HG03457 (cell line): ENCODE data around the gene JMJD6.
"Not testable (repeated sequence)": the region's sequence is repeated elsewhere in the genome, so short reads cannot be mapped to it uniquely, and the experiment has no call there.

Source experiments
- ATAC-seq: cut with Tn5 transposase; IDR thresholded peaks from one replicate; pipeline ENCODE4 v1.9.1; 2021; ENCODE audit warnings: moderate number of reproducible peaks; ENCODE audit not compliant: unreplicated experiment

JMJD6 gene

DNA sequence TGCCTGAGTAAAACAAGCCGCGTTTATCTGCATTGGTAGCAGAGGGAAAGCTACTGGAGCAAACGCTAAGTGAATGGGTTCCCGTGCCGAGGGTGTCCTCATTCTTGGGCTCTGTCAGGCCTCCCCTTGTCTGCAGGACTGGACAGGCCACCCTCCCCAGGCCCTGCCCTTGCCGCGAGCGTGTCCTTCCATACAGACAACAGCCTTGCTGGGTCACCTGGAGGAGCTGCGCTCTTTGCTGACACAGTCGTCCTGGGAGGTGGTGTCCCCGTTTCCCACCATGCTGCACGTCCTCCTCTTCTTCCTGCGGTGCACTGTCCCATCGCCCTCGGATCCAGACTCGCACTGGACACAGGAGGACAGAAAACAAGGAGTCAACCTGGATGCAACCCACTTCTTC, 7.9 kb downstream of the JMJD6 start:
- no peak for ATAC-seq

DNA sequence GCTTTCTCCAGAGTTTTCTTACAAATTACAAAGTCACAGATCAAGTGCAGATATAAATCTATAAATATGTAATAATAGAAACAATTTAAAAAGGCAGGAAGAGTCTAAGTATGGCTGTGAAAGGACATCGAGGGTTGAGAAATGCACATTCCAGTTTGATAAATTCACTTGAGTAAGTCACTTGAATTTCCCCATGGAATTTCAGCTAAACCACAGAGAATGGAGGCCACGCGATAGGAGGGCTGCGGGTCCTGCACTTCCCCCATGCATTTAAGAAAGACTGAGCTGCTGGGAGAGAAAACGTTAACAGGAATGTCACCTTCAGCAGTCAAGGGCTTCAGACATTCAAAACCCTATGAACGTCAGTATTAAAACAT, 9.6 kb downstream of the JMJD6 start:
- no peak for ATAC-seq

DNA sequence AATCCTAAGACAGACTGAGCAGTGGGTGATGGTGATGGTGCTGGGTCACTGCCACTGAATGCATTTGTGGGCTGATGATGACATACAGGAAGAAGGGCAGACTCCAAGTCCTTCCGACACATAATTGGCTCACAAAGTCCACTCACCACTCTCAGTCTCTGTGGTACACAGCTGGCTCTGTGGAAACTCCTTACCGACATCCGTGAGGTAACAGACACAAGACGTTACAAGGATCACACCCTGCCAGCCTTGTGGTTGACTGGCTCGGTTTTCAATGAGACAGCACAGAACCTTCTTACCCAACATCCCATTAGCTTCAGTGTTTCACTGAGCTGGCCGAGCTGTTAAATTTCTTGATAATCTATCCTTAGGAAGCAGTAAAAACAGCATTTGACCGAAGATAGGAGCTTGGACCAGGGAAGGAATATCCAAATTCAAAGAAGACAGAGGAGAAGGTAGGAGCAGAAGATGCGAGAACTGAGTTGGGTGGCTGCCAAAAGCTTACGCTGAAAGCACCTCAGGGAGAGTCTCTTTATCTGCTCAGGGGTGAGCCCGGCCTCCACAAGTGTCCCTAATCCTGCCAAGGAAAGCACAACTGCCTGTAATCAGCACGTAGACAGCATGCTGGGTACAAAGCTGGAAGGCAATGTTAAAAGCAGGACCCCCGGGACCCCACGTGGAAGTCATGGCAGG, 10.1 kb downstream of the JMJD6 start:
- ATAC-seq: no peak

DNA sequence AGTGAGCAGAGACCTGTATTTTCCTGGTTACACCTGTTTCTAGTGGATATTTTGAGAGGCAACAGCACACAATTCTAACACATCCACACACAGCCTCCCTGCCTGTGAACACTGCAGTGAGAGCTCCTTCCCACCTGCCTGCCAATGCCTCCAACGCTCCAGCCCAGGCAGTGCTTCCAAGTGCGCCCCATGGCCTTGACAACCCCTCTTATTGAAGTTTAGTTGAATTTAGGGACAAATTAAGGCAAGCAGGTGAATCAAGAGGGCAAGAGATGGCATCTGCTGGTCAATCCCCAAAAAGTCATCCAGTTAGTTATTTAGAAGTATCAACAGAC, 10.9 kb downstream of the JMJD6 start:
- ATAC-seq: no peak

DNA sequence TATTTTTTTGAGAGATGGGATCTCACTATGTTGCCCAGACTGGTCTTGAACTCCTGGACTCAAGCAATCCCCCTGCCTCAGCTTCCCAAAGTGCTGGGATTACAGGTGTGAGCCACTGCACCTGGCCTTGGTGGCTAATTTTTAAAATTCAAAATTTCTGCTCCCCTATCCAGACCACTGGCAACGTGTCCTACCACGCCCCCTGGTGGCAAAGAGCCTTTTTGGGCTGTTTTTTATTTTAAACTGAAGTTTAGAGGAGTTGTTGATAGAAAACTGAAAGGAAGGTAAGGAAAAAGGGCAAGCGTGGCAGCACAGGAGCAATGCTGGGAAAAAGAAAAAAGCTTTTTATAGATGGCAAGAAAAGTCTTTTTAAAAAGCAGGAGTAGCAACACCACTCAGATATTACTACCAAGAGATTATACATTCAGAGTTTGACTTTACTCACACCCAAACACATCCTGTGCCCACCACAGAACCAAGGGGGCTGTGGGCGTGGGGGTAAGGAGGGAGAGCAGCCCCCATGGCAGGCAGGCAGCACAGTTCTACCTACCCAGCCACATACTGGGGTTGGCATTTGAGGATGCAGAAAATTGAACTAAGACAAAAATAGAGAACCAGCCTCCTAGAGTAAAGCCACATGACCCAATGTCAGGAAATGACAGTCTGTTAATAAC, 11.4 kb downstream of the JMJD6 start:
- no peak for ATAC-seq

DNA sequence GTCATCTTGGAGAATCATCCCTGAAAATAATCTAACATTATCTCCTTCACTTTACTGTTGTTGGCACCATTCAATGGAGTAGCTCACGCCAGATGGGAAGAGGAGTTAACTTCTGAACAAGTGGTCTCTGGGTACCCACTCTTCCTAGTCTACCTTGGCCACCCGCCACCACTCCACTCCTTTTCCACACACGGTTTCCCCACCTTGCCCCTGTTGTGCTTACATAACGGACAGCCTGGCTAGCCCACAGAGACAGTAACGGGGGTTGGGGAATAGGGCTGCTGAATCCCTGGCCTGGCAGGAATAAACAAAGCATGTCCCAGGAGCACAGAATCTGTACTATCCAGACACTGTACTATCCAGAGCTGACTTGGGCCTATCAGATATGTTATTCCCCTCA, 12.1 kb downstream of the JMJD6 start:
- no peak for ATAC-seq

DNA sequence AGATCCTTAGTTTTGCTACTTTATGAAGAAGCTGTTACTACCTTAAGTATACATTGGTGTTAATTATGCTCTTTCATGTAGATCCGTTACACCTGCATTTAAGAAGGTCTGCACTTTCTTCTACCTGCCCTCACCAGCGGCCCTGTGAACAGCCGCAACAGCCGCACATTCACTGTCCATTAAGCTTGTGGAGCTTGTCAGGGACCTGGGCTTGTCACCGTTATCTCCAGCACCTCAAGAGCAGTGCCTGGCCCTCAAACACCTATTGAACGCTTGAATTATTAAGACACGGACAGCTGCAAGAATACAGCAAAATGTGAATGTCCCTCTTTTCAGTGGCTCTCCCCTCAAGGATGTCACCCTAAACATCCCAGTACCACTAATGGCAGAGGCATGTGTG, 12.6 kb downstream of the JMJD6 start:
- no peak for ATAC-seq

DNA sequence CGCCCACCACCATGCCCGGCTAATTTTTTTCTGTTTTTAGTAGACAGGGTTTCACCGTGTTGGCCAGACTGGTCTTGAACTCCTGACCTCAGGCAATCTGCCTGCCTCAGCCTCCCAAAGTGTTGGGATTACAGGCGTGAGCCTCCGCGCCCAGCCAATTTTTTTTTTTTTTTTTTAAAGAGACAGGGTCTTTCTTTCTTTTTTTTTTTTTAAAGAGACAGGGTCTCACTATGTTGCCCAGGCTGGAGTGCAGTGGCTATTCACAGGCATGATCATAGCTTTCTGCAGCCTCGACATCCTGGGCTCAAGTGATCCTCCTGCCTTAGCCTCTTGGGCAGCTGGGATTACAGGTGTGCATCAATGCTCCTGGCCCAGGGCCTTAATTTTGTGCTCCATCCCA, 14.1 kb downstream of the JMJD6 start:
- ATAC-seq: not testable (repeated sequence)

DNA sequence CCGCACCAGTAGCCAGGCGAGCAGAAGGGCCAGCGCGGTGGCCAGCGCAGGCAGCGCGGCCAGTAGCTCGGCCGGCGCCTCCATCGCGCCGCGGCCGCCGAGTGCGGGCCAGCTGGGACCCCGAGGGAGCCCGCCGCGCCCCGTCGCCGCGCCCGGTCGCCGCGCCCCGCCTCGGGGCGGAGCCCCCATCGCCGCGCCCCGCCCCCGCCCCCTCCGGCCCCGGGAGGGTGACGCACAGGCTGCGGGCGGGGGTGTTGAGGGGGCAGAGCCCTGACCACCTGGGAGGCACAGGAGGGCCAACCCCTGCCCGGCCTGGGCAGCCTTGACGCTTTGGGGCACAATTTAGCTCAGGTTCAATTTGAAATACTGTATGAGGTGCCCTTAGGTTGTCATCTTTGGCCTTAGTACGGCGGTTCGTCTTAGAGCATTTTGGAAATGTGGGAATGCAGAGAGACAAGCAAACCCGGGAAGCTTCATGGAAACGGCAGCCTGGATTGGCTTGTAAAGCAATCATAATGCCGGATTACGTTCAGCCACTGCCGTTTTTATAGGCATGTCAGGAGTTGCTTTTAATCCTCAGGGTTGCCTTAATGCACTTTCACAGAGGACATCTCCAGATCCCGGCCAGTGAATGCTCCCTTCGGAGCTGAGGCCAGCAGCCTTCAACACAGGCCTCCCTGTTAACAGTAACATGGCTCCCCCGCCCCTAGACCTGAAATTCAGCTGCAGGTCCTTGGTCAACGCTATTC, 15.4 kb downstream of the JMJD6 start, which contains the start of gene MXRA7:
MXRA7 (minus strand) TSS at position 103 of the 749 bp plus-strand sequence; CDS start at position 84, 19 bp downstream.
- ATAC-seq: no peak

DNA sequence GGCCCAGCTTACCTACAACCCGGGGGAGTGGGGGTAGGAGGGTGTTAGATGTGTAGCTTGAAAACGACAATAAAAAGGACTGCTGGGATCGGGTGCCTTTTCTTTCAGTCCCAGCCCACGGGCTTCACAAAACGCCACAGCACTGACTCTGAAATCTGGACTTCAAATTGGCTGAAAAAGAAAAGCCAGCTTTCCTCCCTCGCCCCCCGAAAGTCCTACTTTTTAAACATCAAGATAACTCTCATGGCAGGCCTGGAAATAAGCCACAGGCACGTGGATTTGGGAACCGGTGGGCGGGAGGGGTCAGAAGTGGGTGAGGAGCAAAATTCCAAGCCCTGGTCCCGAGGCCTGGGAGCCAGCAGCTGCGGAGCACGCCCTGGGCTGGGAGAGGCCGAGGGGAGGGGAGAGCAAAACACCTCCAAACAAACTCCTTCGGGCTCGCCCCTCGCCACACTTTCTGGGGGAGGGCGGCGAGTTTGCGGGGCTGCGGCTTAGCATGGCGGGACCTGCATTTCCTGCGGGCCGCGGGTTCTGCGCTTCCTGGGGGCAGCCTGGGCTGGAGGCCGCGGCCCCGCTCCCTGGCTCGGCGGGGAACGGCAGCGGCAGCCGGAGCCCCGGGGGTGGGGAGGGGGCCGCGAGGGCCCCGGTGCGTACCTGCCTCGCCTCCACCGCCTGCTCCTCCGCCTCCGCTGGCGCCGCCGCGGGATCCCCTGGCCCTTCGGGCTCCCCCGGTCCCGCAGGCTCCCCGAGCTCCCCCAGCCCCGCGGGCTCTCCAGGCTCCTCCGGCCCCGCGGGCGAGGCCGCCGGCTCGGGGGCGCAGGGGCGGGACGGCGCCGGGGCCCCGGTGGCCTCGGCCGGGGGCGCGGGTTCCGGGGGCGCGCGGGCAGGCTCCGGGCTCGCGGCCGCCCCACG, 16.2 kb downstream of the JMJD6 start:
- not testable (repeated sequence) for ATAC-seq

DNA sequence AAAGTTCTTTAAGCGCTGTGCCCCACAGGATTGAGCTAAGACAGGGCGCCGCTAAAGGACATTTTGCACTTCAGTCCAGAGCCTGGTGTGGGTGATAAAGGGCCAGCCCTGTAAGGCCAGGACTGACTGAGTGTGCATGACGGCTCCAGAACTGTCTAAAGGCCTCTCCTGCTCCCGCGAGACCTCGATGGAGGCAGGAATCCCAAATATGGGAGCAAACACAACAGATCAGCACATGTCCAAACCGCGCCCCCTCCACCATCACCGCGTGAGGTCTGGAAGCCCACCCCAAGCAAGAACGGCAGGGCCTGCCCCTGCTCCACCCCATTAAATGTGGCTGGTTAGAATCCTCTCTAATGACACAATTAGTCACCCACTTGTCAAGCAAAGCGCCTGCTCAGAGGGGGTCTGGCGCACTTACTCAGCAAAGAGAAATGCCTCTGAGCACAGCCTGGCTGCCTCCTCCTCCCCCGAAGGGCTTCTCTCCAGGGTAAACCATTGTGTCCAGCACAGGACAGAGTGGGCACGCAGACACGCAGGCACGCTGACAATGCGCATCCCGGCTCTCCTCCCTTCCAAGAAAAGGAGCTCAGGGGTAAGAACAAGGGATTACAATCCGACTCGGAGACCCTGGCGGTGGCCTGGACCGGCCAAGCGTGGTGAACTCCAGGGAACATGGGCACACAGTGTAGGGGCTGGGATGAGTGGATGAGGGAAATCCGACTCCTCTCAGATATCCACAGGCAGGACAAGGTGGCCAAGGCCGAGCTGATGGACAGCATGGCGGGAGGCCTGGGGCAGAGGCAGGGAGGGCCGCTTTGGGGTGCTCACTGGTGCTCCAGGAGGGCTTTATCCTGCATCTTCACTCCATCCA, 17.1 kb downstream of the JMJD6 start:
- no peak for ATAC-seq

DNA sequence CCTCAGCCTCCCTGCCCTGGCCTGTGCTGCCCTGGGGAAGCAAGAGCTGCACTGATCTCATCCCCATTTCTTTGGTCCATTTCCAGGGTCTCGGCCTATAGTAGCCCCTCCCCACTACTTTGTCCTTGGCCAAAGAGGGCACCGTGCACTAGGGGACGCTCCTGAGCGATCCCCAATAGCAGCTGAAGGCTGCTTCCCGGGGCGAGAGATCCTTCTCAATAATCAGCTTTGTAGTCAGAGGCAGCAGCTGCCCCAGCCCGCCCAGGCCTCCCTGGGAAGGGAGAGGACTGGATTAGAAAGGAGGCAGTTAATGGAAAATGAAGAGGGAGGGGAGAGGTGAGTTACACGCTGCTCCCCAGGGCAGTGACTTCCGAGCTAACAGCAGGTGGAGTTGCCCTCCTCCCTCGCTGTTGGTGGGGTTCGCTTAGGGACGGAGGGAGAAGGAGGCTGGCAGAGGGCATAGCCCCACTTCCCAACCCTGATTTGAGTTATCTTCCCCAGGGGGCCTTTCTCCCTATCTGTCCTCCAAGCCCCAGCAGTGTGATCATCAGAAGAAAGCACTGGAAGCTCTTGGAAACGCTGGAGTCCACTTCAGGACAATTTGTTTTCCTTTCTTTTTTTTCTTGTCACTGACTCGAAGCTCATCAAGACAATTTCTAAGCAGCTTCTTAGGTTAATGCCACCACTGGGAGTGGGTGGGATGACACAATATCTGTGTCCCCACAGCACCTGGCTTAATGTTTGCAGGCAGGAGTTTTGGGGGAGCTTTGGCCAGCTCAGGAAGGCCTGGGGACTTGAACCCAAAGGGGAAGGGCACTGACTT, 18.2 kb downstream of the JMJD6 start:
- ATAC-seq: no peak

DNA sequence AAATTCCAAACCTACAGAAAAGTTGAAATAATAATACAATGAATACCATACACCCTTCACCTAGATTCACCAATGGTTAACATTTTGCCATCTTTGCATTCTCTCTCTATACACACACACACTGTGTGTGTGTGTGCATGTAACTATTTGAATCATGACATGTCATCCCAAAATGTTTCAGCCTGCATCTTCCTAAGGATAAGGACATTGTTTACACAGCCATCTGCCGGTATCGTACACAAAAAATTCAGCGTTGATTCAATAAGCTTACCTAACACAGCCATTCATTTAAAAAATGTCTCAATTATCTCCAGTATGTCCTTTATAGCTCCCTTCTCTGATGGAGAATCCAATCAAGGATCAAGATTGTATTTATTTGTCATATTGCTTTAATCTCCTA, 19.6 kb downstream of the JMJD6 start:
- no peak for ATAC-seq

DNA sequence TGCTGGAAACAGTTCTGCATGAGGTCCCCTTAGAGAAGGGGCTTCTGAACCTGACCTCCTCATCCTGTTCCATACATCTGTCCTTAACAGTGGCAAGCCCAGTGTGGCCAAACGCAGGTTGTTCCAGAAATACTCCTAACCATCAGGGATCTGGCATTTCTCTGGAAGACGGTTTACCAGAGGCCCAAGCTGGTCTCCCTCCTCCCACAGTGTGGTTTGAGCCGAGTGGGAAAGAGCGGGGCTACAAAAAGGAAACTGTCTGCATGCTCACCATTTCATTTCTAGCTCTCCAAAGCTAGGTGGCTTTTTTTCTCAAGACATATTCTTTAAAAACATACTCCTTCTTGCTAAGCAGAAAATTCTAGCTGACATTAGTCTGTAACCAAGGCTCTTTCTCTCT, 21.6 kb downstream of the JMJD6 start:
- no peak for ATAC-seq

DNA sequence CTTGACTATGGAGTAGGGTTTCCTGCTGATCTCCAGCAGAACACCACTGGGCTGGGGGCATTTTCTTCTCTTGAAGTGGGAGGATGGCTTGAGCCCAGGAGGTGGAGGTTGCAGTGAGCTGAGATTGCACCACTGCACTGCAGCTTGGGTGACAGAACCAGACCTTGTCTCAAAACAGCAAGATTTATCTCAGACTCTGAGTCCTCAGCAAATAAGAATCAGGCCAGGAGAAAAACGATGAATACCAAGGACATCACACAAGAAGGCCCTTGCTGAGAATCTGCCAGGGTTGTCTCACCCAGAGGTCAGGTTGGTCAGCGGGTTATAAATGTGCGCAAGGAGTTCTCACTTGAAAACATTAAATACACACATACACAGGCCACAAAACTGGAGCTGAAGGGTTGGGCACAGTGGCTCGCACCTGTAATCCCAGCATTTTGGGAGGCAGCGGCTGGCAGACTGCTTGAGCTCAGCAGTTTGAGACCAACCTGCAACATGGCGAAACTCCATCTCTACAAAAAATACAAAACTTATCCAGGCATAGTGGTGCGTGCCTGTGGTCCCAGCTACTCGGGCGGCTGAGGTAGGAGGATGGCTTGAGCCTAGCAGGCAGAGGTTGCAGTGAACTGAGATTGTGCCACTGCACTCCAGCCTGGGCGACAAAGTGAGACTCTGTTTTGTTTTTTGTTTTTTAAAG, 23.3 kb downstream of the JMJD6 start:
- no peak for ATAC-seq

DNA sequence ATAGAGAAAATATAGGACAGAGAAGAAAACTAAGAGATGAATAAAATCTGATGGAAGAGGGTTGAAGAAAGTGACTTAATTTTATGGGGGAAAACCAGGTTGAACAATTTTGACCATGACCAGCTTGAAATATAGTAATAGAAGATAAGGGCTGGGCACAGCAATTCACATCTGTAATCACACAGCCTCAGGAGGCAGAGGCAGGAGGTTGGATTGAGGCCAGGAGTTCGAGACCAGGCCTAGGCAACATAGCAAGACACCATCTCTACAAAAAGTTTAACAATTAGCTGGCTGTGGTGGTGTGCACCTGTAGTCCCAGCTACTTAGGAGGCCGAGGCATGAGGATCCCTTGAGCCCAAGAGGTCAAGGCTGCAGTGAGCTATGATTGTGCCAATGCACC, 24.3 kb downstream of the JMJD6 start:
- no peak for ATAC-seq

DNA sequence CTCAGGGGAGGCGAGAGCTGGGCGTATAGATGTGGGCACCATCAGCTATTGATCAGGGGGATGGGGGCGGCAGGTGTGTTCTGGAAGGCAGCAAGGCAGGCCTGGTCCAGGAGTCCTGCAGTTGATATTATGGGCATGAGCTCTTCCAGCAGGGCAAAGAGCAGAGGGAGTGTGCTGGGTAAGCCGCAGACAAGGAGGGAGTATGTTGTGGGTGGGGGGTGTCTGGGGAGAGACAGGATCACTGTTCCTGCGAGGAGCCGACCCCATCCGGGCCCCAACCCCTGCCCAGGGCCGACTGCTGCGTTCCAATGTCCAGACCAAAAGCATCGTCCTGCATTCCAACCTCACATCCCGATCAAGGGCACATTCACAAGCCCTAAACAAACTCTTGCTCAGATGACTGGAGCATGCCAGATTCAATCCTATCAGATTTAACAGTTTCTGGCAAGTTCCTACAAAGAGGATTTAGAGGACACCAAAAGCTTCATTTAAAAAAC, 24.9 kb downstream of the JMJD6 start:
- ATAC-seq: no peak

DNA sequence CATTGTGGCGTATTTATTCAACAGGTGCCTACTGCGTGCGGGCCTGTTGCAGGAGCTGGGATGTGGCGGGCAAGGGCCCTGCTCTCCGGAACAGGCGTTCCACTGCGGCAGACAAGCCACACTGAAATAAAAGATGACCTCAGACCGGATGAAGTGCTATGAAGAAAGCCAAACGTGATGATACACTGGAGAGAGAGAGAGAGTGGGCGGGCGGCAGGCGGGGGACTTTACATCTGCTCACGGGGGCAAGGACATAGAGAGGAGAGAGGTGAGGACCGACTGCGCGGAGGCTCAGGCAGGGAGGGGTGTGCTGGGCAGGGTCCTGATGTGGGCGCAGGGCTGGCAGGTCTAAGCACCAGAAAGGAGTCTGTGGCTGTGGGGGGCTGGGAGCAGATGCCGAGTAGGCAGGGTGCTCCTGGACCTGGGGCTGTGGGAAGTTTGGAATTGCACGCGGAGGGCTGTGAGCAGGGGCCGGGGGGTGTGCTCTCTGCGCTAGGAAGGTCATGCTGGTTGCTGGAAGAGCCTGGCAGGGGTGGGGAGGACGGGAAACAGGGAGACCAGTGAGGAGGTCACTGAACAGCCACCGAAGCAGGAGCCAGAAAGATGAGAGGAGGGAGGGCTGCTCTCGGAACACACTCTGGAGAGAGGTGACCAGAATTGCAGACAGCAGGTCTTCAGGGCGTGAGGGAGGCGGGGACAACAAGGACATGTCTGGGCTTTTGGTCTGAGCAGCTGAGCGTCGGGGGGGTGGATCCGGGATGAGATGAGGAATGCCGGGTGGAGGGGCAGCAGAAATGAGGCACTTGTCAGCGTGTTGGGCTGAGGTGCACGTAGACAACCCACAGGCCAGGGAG, 25.6 kb downstream of the JMJD6 start:
- ATAC-seq: no peak
